OCI-LY1 (cell line): ENCODE measurements around the gene C2orf49.

Experiments used
- CTCF ChIP-seq: fragments of 200-600 bp; sonication (generic), shearing (Covaris generic); IDR thresholded peaks from 2 replicates; pipeline ENCODE4 v1.5.1; 2017; ENCODE audit warnings: mild to moderate bottlenecking, antibody characterized with exemption, low read length, moderate library complexity, mixed read lengths
- EZH2 ChIP-seq: fragments of 200-600 bp; sonication (generic), shearing (Covaris generic); IDR thresholded peaks from 2 replicates; pipeline ENCODE4 v1.8.0; 2017; ENCODE audit warnings: borderline replicate concordance, mixed run types, mild to moderate bottlenecking, antibody characterized with exemption, low read length, moderate library complexity, mixed read lengths

- TF ChIP-seq CTCF (no peak), EZH2 (no peak)
Observed at GRCh38 chr2:105320651-105321215, 16.6 kb upstream of the C2orf49 start.
